Esophagus muscularis mucosa (tissue), 4 donors: ENCODE measurements around the gene NR1H3. TPM values are rescaled to one million over a fixed set of nuclear protein-coding genes. Genes with fewer than 3 reads are reported as not detected.

ENCODE experiments used
- DNase-seq: peaks from one replicate; pipeline ENCODE4 v3.0.0-alpha.2; 2017; ENCODE audit errors: extremely low spot score
- H3K27ac ChIP-seq, 4 donors: fragments of 200-600 bp; sonication (generic); replicated peaks in 1 of 4; 1 replicate in 3 of 4; 2 replicates in 1 of 4; pipeline ENCODE4 v1.5.1; 2016 to 2019; ENCODE audit warnings: mild to moderate bottlenecking in 1 of 4
- H3K27me3 ChIP-seq, 4 donors: fragments of 200-600 bp; sonication (generic); one replicate each; pipeline versions ENCODE4 v1.5.1 to v1.6.0; 2016 to 2019
- H3K36me3 ChIP-seq, 4 donors: fragments of 200-600 bp; sonication (generic); one replicate each; pipeline ENCODE4 v1.5.1; 2016 to 2019
- H3K4me1 ChIP-seq, 4 donors: fragments of 200-600 bp; sonication (generic); one replicate each; pipeline ENCODE4 v1.5.1; 2016 to 2019
- H3K4me3 ChIP-seq, 4 donors: fragments of 200-600 bp; sonication (generic); 1 replicate in 2 of 4; 2 replicates in 2 of 4; pipeline ENCODE4 v1.5.1; 2016 to 2019; ENCODE audit warnings: mild to moderate bottlenecking in 4 of 4, moderate library complexity in 1 of 4
- H3K9me3 ChIP-seq, 4 donors: fragments of 200-600 bp; sonication (generic); 1 replicate in 3 of 4; 2 replicates in 1 of 4; pipeline ENCODE4 v1.5.1; 2016 to 2019
- EP300 ChIP-seq: sonication (generic); formaldehyde crosslinking; IDR thresholded peaks from one replicate; pipeline ENCODE4 v1.6.1; 2017; ENCODE audit warnings: antibody characterized with exemption
- POLR2A ChIP-seq: fragments of 450-650 bp; IDR thresholded peaks from one replicate; pipeline ENCODE4 v1.6.1; 2017; ENCODE audit warnings: antibody characterized with exemption, moderate library complexity, mild to moderate bottlenecking, low read depth
- POLR2AphosphoS5 ChIP-seq, 2 donors: sonication (generic); formaldehyde crosslinking; IDR thresholded peaks; one replicate each; pipeline ENCODE4 v1.6.1; 2017; ENCODE audit warnings: antibody characterized with exemption in 2 of 2
- WGBS: methylation state at CpG from one replicate; pipeline ENCODE4 v1.1.5; 2018; 5-methylcytosine and 5-hydroxymethylcytosine counted together
- intact Hi-C: fragments of 100-400 bp; cut with DNase I; formaldehyde crosslinking; loops from one replicate; pipeline ENCODE4 v1.15.1; 2023
- total RNA-seq, 4 donors: library from RNA; depleted of rRNA; stranded (reverse); fragments of >200 nt; gene quantifications; one replicate each; pipeline versions ENCODE4 v1.1.0 to v1.2.1, GENCODE V29; 2016
- TF ChIP-seq, protein P1 (sequence below), 3 experiments: fragments of 200-600 bp in 2 of 3; fragments of 450-650 bp in 1 of 3; sonication (generic) in 2 of 3; IDR thresholded peaks; one replicate each; pipeline ENCODE4 v1.5.1; 2017 to 2019; ENCODE audit warnings: antibody characterized with exemption in 3 of 3, mild to moderate bottlenecking in 2 of 3, moderate library complexity in 1 of 3

The NR1H3 gene
- total RNA-seq, 4 donors from 2014 or later: 14.5 to 26.2 (median 18.1) TPM

DNA sequence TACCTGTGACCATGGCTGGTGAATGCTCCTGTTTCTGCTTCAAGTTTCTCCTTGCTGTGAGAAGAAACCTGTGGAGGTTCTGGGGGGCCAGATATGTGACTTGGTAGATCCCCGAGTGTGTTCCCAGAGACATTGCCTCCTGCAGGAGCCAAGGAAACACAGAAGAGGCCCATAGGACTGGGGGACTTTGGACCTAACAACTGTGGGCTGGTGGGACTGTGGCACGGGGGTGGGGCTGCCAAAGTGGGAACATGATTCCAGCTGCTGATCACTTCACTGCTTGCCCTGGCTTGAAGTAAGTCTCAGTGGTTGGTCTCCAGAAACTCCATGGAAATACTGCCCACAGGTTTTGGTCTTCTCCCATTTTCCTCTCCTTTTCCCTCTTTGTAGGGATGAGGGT is 4.1 kb upstream of the NR1H3 start:
- TF ChIP-seq POLR2AphosphoS5 (IDR thresholded peaks at IDR 0.05) (no peak), POLR2A (no peak), EP300 (no peak)
- TF ChIP-seq, protein P1, sequence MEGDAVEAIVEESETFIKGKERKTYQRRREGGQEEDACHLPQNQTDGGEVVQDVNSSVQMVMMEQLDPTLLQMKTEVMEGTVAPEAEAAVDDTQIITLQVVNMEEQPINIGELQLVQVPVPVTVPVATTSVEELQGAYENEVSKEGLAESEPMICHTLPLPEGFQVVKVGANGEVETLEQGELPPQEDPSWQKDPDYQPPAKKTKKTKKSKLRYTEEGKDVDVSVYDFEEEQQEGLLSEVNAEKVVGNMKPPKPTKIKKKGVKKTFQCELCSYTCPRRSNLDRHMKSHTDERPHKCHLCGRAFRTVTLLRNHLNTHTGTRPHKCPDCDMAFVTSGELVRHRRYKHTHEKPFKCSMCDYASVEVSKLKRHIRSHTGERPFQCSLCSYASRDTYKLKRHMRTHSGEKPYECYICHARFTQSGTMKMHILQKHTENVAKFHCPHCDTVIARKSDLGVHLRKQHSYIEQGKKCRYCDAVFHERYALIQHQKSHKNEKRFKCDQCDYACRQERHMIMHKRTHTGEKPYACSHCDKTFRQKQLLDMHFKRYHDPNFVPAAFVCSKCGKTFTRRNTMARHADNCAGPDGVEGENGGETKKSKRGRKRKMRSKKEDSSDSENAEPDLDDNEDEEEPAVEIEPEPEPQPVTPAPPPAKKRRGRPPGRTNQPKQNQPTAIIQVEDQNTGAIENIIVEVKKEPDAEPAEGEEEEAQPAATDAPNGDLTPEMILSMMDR (IDR thresholded peaks at IDR 0.05): no peak
- H3K36me3 ChIP-seq: no peaks in the 10 kb centered on the region
- H3K4me3 ChIP-seq: no peak overlapping the region
- no peaks in the 10 kb centered on the region for H3K9me3 ChIP-seq
- peaks cover 57 to 62% (median 60%) of the 10 kb centered on the region in 4 donors for H3K4me1 ChIP-seq
- H3K27ac ChIP-seq: peak overlapping the region; percentile 68 to 77 (median 71)
- no peaks in the 10 kb centered on the region for H3K27me3 ChIP-seq
- DNase-seq: no peak
- 78% methylated on average over 2 of the region's 2 CpGs for WGBS
- intact Hi-C loops: no loop called here

DNA sequence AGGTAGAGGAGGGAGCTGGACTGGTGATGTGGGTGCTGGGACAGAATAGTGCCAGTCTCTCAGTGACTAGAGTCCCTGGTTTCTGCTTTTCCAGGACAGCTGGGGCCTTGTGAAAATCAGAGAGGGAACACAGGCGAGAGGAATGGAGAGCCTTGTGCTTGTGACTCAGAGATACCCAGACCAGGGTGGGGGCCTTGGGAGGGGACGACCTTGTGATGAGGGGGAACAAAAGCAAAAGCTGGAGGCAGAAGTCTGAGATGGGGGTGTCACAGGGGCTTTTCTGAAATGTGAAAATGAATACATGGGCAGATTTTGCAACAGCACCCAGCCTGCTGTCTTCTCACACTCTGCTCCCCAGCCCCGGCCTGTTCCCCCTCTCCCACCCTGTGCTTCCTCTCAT is 3.4 kb upstream of the NR1H3 start:
- WGBS: 52% methylated on average over 3 of the region's 3 CpGs
- TF ChIP-seq EP300: no peak
- TF ChIP-seq POLR2AphosphoS5 (IDR thresholded peaks at IDR 0.05): no peak
- TF ChIP-seq POLR2A: no peak
- TF ChIP-seq, protein P1 (IDR thresholded peaks at IDR 0.05): no peak
- peak overlapping the region; percentile 68 to 77 (median 71) for H3K27ac ChIP-seq
- H3K27me3 ChIP-seq: no peaks in the 10 kb centered on the region
- intact Hi-C loops: no loop called here
- DNase-seq: no peak
- no peaks in the 10 kb centered on the region for H3K9me3 ChIP-seq
- no peaks in the 10 kb centered on the region for H3K36me3 ChIP-seq
- H3K4me3 ChIP-seq: peak overlapping the region in 1 of 4 donors; percentile 2
- H3K4me1 ChIP-seq: peaks cover 62 to 65% (median 65%) of the 10 kb centered on the region in 4 donors

GRCh38 chr11:47256374-47256773 is 1.4 kb upstream of the NR1H3 start:
- Histone ChIP-seq H3K4me3 (no peak overlapping the region), H3K4me1 (peaks cover 58 to 65% (median 62%) of the 10 kb centered on the region in 4 donors), H3K36me3 (peaks cover 0 to 10% (median under 1%) of the 10 kb centered on the region in 4 donors), H3K9me3 (no peaks in the 10 kb centered on the region), H3K27me3 (no peaks in the 10 kb centered on the region), H3K27ac (peak overlapping the region in 3 of 4 donors; percentile 31 to 77 (median 68))
- intact Hi-C loops: no loop called here
- TF ChIP-seq, protein P1 (IDR thresholded peaks at IDR 0.05): no peak
- TF ChIP-seq POLR2A: no peak
- no peak for TF ChIP-seq EP300
- no peak for TF ChIP-seq POLR2AphosphoS5 (IDR thresholded peaks at IDR 0.05)
- DNase-seq: no peak
- 86% methylated on average over 6 of the region's 6 CpGs for WGBS

- intact Hi-C loops: no loop called here
- 58% methylated on average over 2 of the region's 2 CpGs for WGBS
- Histone ChIP-seq H3K4me1 (peaks cover 58 to 65% (median 62%) of the 10 kb centered on the region in 4 donors), H3K4me3 (peak overlapping the region; percentile 41 to 53 (median 45)), H3K27ac (peak overlapping the region; percentile 72 to 81 (median 73)), H3K36me3 (peaks cover 0 to 17% (median 5%) of the 10 kb centered on the region in 4 donors), H3K9me3 (no peaks in the 10 kb centered on the region), H3K27me3 (no peaks in the 10 kb centered on the region)
- no peak for TF ChIP-seq POLR2AphosphoS5 (IDR thresholded peaks at IDR 0.05)
- TF ChIP-seq, protein P1 (IDR thresholded peaks at IDR 0.05): no peak
- no peak for TF ChIP-seq POLR2A
- no peak for TF ChIP-seq EP300
- DNase-seq: no peak
Measured at GRCh38 chr11:47257177-47257516, 649 bp upstream of the NR1H3 start.

GRCh38 chr11:47258317-47258902 is 614 bp downstream of the NR1H3 start:
- H3K36me3 ChIP-seq: peaks cover 0 to 26% (median 7%) of the 10 kb centered on the region in 4 donors
- no peak for TF ChIP-seq POLR2A
- no peak for TF ChIP-seq EP300
- TF ChIP-seq, protein P1 (IDR thresholded peaks at IDR 0.05): no peak
- no peak for TF ChIP-seq POLR2AphosphoS5 (IDR thresholded peaks at IDR 0.05)

More at GRCh38 chr11:47258317-47258902, 614 bp downstream of the NR1H3 start:
- intact Hi-C loops: no loop called here
- Histone ChIP-seq H3K4me3 (peak overlapping the region; percentile 41 to 53 (median 45)), H3K27ac (peak overlapping the region; percentile 72 to 81 (median 73)), H3K27me3 (no peaks in the 10 kb centered on the region), H3K9me3 (no peaks in the 10 kb centered on the region), H3K4me1 (peaks cover 56 to 65% (median 61%) of the 10 kb centered on the region in 4 donors)
- no peak for DNase-seq
- WGBS: 58% methylated on average over 10 of the region's 11 CpGs
